ENCODE data around the gene DHX30. TPM values are rescaled to one million over a fixed set of nuclear protein-coding genes. Genes with fewer than 3 reads are reported as not detected.
A peak's percentile ranks its signal among the peaks of the same experiment; 100 is the strongest.
"Not testable (repeated sequence)": the region's sequence is repeated elsewhere in the genome, so short reads cannot be mapped to it uniquely, and the experiment has no call there.

DHX30 gene, protein sequence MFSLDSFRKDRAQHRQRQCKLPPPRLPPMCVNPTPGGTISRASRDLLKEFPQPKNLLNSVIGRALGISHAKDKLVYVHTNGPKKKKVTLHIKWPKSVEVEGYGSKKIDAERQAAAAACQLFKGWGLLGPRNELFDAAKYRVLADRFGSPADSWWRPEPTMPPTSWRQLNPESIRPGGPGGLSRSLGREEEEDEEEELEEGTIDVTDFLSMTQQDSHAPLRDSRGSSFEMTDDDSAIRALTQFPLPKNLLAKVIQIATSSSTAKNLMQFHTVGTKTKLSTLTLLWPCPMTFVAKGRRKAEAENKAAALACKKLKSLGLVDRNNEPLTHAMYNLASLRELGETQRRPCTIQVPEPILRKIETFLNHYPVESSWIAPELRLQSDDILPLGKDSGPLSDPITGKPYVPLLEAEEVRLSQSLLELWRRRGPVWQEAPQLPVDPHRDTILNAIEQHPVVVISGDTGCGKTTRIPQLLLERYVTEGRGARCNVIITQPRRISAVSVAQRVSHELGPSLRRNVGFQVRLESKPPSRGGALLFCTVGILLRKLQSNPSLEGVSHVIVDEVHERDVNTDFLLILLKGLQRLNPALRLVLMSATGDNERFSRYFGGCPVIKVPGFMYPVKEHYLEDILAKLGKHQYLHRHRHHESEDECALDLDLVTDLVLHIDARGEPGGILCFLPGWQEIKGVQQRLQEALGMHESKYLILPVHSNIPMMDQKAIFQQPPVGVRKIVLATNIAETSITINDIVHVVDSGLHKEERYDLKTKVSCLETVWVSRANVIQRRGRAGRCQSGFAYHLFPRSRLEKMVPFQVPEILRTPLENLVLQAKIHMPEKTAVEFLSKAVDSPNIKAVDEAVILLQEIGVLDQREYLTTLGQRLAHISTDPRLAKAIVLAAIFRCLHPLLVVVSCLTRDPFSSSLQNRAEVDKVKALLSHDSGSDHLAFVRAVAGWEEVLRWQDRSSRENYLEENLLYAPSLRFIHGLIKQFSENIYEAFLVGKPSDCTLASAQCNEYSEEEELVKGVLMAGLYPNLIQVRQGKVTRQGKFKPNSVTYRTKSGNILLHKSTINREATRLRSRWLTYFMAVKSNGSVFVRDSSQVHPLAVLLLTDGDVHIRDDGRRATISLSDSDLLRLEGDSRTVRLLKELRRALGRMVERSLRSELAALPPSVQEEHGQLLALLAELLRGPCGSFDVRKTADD
- 44.3 and 63.3 TPM in 2 replicates for total RNA-seq

DNA sequence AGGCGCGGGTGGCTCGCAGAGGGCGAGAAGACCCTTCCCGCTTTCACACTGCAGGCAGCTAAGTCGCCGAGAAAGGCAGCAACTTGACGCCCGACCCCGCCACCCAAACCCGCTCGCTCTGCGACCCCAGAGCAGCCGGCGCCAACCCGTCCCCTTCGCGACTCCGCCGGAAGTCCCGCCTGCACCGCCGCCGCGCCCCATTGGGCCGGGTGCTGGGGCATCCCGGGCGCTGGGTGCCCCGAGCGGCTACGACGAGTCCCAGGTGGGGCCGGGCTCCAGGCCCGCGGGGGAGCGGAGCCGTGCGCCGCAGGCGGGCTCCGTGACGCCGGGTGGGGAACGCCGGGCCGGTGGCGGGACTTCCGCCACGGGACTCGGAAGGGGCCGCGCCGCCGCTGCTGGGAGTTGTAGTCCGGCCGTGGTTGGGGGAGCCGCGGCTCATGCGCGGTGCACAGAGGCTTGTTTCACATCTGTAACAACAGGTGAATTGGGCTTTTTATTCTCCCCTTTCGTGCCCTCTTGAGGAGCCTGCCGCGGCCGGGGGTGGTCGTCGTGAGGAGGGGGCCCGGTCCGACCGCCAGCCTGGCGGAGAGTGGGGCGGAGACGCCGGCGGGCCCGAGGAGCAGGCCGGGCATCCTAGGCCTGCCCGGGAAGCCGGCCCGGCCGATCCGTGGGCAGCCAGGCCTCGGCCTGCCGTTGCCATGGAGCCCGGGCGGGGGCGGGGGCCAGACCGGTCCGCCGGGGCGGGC lies at the start of gene DHX30:
Gene DHX30, plus strand, starts transcription at position 405 of the 746 bp plus-strand sequence. CDS start 7,546 bp downstream, outside the sequence.
- peak in 1 of 2 donors; percentile 90 for DNase-seq (ENCODE audit: low read depth in 2 of 2)

DNA sequence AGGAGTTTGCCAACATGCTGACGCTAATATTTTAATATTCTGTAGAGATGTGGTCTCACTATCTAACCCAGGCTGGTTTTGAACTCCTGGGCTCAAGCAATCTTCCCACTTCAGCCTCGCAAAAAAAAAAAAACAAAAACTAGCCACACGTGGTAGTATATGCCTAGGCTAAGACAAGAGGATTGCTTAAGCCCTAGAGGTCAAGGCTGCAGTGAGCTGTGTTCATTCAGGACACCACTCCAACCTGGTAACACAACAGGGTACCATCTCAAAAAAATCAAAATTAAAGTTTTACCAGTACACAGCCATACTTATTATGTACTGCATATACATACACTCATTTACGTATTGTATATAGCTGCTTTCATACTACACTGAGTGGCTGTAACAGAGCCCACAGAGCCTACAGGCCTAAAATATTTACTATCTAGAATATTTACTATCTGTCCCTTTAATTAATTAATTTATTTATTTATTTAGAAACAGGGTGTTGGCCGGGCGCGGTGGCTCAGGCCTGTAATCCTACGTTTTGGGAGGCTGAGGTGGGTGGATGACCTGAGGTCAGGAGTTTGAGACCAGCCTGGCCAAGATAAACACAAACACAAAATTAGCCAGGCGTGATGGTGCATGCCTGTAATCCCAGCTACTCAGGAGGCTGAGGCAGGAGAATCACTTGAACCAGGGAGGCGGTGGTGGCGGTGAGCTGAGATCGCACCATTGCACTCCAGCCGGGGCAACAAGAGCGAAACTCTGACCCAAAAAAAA lies 44.5 kb upstream of the DHX30 start:
- DNase-seq (ENCODE audit: low read depth in 2 of 2) = no peak

DNA sequence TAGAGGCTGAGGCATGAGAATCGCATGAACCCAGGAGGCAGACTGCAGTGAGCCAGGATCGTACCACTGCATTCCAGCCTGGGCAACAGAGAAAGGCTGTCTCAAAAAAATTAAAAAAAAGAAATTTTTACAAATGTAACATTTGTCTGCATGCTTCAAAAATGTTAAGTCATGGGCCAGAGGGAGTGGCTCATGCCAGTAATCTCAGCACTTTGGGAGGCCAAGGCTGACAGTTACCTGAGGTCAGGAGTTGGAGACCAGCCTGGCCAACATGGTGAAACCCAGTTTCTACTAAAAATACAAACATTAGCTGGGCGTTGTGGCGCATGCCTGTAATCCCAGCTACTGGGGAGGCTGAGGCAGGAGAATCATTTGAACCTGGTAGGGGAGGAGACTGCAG lies 42.7 kb upstream of the DHX30 start:
- not testable (repeated sequence) for DNase-seq (ENCODE audit: low read depth in 2 of 2)

DNA sequence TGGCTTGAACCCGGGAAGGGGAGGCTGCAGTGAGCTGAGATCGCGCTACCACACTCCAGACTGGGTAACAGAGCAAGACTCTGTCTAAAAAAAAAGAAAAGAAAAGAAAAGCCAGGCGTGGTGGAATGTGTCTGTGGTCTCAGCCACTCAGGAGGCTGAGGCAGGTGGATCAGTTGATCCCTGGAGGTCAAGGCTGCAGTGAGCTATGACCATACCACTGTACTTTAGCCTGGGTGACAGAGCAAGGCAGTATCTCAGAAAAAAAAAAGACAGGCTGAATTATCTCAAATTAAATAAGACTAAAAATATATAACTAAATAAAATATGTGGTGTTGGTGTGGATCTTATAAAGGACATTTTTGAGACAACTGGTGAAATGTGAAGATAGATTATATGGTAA lies 41.9 kb upstream of the DHX30 start:
- DNase-seq (ENCODE audit: low read depth in 2 of 2) = no peak

DNA sequence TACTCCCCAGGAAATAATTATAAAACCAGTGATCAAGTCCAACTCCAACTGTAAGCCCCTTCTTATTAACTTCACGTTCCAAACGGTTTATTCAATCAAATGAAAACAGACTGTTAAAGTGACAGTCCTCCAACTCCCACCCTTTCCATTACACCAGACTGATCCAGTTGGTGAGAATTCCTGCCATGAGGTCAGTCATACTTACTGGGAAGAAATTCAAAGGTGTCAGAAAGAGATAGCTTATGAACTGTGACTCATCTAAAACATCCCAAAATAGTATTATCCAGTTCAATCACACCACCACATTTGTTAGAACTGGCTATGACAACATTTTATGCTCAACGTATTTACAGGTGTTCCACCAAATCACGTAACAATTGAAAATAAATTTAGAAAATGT lies 40.7 kb upstream of the DHX30 start:
- DNase-seq (ENCODE audit: low read depth in 2 of 2) = peak; percentile 43 to 64

DNA sequence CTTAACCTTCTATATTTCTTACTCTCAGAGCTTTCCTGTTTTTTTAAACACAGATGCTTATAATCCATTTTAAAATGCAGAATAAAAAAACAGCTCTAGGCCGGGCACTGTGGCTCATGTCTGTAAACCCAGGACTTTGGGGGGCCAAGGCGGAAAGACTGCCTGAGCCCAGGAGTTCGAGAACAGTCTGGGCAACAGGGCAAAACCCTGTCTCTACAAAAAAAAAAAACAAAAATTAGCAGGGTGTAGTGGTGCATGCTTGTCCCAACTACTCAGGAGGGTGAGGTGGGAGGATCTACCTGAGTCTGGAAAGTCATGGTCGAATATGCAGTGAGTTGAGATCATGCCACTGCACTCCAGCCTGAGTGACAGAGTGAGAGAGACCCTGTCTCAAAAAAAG lies 36.8 kb upstream of the DHX30 start:
- no peak for DNase-seq (ENCODE audit: low read depth in 2 of 2)

DNA sequence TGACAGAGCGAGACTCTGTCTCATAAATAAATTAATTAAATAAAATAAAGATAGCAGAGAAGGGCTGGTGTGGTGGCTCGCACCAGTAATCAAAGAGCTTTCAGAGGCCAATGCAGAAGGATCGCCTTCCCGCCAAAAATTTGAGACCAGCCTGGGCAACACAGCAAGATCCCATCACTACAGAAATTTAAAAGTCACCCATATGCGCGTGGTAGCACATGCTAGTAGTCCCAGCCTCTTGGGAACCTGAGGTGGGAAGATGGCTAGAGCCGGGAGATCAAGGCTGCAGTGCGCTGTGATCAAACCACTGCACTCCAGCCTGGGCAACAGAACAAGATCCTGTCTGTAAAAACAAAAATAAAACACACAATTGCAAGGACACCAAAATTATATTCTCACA lies 30.9 kb upstream of the DHX30 start:
- DNase-seq (ENCODE audit: low read depth in 2 of 2) = no peak

DNA sequence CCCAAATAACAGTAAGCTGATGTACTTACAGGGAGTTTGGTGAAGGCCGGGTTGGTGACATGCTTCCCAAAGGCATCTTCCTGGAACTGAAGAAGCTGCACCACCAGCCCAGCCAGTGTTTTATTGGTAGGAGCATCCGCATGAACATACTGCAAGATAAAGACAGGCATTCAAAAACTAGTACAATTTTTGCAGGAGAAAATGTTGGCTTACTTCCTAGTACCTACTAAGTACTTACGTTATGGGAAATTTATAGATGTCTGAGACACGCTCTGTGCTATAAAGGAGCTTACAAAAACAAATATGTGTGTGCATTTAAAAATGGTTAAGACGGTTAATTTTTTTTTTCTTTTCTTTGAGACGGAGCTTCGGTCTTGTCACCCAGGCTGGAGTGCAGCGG lies 30.1 kb upstream of the DHX30 start:
- DNase-seq (ENCODE audit: low read depth in 2 of 2) = no peak

DNA sequence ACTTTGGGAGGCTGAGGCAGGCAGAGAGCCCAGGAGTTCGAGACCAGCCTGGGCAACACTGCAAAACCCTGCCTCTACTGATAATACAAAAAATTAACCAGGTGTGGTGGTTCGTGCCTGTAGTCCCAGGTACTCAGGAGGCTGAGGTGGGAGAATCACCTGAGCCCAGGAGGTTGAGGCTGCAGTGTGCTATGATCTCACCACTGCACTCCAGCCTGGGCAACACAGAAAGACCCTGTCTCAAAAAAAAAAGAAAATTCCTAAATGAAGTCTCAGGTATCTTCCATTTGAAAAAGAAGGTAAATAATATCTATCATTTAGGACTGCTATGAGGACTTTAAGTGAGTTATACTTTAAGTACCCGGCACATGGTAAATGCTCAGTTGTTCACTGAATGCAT lies 24.2 kb upstream of the DHX30 start:
- DNase-seq (ENCODE audit: low read depth in 2 of 2) = no peak

DNA sequence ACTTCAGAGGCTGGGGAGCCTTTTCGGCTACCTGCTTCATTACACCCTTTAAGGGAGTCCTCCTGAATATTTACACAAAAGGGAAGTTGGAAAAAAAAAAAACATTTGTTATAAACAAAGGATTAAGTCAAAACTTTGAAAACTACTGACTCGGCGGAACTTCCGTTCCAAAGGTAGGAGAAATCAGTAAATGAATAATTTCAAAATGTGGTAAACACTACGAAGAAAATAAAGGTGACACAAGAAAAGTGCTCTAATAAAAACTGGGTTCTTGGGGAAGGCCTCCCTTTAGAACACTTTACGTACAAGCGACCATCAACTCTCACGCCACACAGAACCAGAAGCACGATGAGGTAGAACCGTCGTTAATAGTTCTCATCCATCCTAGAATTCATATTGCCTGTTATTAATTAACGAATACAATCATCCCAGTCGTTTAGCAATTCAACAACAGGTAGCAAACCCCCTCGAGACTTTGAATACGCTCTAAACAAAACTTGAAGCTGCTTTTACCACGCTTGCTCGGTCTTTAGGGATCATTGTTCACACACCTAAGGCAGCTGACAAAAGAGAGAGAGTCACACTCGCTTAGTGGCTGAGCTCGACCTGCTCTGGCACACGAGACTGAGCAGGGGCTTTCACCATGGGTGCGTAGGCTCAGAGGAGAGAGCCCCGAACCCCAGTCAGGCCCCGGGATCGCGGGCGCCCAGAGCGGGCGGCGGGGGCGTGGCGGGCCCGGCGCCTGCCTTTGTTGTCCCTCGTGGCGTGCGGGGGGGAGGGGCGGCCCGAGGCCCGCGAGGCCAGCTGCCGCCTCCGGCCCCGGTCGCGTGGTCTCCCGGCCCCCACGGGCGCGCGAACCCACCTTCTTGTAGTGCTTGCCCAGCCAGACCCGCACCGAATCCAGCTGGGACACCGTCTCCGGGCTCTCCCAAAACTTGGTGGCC lies 21.9 kb upstream of the DHX30 start:
- DNase-seq (ENCODE audit: low read depth in 2 of 2) = peak in 1 of 2 donors; percentile 58

DNA sequence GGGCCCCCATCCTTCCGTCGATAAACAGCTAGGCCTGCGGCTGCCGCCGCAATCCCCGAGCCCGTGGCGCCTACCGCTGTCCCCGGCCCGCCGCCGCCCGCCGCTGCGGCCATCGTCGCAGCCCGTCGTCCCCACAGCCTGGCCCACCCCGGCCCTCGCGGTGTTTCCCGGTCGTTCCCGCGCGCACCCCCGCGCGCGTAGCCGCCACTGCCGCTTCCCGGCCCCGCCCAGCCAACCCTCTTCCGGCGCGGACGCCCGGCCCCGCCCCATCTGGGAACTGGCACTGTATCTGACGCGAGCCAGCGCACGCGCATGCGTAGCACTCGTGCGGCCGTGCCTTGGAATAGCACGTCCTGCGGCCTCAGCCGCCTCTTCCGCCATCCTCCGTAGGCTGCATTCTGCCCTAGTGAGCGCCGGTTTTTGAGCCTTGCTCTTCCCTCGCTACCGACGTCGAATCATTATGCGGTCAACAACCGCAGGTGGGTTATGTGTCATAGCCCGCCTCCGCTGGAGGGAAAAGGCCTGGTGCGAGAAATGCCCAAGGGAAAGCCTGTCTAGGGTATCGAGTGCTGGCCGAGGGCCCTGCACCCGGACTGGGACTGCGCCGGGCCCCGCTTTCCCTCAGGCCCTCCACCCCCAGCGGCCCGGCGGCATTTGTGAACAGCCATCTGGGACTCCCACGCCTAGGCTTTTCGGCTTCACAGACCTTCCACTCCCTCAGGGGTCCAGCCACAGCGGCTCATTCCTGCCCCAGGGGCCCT lies 21.1 kb upstream of the DHX30 start, which contains the start of gene SMARCC1:
Gene SMARCC1, minus strand, starts transcription at position 209 of the 761 bp plus-strand sequence. Its CDS starts 96 bp downstream, at position 113.
- DNase-seq (ENCODE audit: low read depth in 2 of 2) = peak; percentile 93 to 98

DNA sequence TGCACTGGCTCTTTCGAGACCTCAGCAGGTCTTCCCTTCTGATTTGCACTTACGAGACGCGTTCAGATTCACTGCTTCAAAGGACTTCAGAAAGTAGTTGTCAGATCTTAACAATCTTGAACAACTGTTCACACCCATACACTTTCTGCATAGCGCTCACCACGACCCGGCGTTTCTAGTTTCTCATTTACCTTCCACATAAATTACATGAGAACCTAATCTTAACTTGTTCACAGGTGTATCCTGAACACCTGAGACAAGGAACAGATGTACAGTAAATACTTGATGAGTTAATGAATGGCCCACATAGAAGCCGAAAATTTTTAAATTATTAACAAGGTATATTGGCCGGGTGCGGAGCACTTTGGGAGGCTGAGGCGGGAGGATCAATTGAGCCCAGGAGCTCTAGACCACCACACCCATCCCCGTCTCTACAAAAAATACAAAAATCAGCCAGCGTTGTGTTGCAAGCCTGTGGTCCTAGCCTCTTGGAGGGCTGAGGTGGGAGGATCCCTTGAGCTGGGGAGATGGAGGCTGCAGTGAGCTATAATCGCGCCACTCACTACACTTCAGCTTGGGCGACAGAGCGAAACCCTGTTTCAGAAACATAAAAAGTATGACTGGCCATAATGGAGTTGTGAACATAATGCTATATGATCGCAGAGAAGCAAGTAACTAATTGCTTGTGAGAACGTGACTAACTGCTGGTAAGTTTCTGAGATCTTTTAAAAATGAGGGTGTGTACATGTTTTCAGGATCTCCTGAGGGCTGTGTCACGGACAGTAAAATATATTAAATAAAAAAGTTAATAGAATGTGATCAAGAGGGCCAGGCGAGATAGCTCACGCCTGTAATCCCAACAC lies 20.3 kb upstream of the DHX30 start:
- no peak for DNase-seq (ENCODE audit: low read depth in 2 of 2)

DNA sequence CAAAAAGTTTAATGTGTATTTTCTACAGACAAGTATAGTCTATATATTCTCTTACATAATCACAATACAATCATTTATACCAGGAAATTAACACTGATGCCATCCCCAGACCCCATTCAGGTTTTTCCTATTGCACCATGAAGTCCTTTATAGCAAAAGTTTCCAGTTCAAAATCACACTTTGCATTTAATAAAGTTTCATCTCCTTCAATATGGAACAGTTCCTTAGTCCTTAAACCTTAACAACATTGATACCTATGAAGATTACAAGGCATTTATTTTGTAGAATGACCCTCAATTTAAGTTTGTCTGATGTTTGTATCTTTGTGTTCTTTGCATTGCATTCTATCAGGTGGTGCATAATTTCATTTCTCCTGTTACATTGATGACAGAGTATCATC lies 19.3 kb upstream of the DHX30 start:
- no peak for DNase-seq (ENCODE audit: low read depth in 2 of 2)

DNA sequence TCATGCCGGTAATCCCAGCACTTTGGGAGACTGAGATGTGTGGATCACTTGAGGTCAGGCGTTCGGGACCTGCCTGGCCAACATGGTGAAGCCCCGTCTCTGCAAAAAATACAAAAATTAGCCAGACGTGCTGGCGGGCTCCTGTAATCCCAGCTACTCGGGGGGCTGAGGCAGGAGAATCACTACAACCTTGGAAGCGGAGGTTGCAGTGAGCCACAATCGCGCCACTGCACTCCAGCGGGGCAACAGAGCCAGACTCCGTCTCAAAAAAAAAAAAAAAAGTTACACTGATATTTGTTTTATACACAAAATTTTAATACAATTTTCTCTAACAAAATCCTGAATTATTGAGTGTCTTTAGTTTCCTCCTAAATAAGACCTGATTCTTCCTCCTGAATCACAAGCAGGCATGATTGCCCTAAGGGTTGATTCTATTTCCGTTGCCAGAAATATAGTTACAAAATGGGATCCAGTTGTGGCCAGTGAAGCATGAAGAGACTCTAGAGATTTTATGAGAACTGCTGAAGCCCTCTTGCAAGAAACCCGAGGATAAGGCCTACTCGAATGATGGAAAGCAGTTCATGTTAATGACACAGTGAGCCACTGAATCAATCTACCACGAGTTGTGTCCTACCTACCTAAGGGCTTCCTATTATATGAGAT lies 11.6 kb upstream of the DHX30 start:
- no peak for DNase-seq (ENCODE audit: low read depth in 2 of 2)

DNA sequence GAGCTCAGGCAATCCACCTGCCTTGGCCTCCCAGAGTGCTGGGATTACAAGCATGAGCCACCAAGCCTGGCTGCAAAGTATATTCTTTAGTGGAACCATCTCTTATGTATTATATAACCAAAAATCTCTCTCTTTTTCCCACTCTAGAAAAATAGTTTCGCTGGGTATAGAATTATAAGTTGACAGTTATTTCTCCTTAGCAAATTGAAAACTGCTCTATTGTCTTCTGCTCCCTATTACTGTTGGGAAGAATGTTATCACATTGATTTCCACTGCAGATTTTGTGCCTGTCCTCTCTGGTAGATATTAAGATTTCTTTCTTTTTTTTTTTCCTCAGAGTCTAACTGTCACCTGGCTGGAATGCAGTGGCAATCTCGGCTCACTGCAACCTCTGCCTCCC lies 10.2 kb upstream of the DHX30 start:
- DNase-seq (ENCODE audit: low read depth in 2 of 2) = no peak

DNA sequence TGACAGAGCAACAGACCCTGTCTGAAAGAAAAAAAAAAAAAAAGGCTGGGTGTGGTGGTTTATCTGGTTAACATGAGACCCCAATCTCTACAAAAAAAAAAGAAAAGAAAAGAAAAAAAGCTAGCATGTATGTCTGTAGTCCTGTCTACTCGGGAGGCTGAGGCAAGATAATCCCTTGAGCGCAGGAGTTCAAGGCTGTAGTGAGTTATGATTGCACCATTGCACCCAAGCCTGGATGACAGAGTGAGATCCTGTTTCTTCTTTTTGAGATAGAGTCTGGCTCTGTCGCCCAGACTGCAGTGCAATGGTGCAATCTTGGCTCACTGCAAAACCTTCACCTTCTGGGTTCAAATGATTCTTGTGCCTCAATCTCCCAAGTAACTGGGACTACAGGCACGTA lies 8.4 kb upstream of the DHX30 start:
- DNase-seq (ENCODE audit: low read depth in 2 of 2) = no peak

DNA sequence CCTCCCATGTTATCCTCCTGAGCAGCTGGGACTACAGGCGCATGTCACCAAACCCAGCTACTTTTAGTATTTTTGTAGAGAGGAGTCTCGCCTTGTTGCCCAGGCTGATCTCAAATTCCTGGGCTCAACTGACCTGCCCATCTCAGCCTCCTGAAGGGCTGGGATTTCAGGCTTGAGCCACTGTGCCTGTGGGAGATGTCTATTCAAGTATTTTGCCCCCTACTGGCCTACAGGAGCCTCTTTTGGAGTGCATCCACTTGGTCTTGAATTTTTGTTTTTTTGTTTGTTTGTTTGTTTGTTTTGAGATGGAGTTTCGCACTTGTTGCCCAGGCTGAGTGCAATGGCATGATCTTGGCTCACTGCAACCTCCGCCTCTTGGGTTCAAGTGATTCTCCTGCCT lies 3.2 kb upstream of the DHX30 start:
- DNase-seq (ENCODE audit: low read depth in 2 of 2) = peak in 1 of 2 donors; percentile 14

All from dermis microvascular lymphatic vessel endothelial cell (primary cell).